ENCODE measurements around the gene LITAF.
"Not testable (repeated sequence)": the region's sequence is repeated elsewhere in the genome, so short reads cannot be mapped to it uniquely, and the experiment has no call there.

LITAF gene

GRCh38 chr16:11597235-11598095 lies 10.7 kb upstream of the LITAF start:
- DNase-seq, result peak; percentile 28

DNA sequence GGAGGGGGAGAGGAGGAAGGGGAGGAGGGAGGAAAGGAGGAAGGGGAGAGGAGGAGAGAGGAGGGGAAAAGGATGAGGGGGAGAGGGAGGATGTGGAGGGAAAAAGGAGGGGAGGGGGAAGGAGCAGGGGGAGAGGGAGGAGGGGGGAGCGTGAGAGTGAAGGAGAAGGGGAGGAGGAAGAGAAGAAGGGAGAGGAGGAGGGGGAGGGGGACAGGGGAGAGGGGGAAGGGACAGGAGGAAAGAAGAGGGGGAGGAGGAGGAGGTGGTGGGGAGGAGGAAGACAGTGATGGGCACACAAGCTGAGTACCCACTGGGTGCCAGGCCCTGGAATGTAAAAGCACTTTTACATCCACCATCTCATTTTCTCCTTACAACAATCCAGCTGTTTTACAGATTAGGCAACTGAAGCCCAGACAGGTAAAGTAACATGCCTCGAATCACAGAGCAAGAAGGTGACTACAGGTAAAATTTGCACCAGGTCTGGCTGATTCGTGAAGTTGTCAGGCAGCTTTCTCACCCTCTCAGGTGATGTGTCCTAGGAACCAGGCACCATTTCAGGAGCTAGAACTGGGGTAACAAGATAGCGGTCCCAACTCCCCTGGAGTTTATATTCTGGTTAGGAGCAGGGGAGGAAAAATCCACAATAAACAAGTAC lies 10.0 kb upstream of the LITAF start:
- DNase-seq, result no peak

DNA sequence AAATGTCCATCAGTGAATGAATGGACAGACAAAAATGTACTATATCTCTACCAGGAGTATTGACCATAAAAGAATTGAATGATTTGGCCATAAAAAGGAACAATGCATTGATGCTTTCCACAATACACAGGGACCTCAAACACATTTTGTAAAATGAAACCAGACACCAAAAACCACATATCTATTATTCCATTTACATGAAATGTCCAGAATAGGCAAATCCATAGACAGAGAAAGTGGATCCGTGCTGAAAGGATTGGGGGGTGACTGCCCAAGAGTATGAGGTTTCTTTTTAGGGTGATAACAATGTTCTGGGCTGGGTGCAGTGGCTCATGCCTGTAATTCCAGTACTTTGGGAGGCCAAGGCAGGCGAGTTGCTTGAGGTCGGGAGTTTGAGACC lies 6.9 kb upstream of the LITAF start:
- no peak for DNase-seq

DNA sequence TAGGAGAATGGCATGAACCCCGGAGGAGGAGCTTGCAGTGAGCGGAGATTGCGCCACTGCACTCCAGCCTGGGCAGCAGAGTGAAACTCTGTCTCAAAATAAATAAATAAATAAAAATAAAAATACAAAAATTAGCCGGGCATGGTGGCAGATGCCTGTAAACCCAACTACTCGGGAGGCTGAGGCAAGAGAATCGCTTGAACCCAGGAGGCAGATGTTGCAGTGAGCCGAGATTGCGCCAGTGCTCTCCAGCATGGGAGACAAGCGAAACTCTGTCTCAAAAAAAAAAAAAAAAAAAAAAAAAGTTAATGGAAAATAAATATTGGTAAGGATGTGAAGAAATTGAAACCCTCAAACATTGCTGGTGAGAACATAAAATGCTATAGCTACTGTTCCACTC lies 6.4 kb upstream of the LITAF start:
- DNase-seq, result not testable (repeated sequence)

- not testable (repeated sequence) for DNase-seq
Observed at GRCh38 chr16:11591630-11592029, 4.9 kb upstream of the LITAF start.

GRCh38 chr16:11589198-11589550 lies 2.5 kb upstream of the LITAF start:
- no peak for DNase-seq

- no peak for DNase-seq
Observed at GRCh38 chr16:11588321-11589197, 1.8 kb upstream of the LITAF start.

DNA sequence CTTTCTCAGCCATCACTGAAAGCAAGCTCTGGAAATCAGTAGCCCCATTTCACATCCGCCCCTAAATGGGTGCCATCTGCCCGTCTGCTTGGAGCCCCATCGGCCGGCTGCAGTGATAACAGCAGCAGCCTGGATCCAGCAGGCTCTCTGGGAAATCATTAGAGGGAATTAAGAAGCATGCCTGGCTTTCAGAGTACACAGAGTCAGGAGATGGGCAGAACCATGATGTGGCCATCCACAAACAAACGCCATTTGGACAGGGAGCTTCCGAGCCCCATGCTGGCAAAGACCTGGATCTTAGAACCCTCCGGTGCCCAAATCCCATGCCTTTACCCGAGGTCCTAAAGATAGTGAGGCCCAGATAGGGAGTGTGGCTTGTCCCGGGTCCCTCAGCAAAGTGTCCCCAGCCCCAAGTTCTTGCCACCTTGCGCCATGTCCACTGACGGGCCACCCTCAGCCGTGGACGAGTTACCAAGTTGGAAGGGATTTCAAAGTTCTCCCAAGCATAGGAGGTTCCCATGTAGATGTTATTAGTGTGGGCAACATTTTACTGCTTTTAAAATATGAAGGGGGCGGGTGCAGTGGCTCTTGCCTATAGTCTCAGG lies 1.0 kb upstream of the LITAF start:
- DNase-seq, result no peak

DNA sequence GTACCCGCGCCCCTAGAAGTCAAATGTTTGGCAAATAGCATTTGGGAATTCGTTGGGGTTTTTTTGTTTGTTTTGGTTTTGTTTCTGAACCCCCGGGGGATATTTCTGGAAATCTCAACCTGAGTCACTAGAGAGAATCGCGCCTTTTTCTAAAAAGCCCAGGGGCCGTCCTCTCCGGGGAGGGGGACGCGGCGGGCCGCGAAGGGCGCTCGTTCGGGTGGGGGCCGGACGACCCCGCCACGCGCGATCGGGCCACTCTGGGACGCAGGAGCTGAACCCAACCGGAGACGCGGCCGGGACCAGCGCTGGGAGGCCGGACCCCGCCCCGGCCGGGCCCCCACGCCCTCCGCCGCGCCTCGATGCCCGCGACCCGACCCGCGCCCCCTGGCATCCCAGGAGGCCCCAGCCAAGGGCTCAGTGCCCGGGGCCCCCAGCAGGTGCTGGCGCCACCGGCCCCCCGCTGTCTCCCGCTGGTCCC lies 302 bp downstream of the LITAF start:
- peak; percentile 44 for DNase-seq

GRCh38 chr16:11585460-11586377 lies 1.0 kb downstream of the LITAF start:
- DNase-seq, result peak; percentile 32

DNA sequence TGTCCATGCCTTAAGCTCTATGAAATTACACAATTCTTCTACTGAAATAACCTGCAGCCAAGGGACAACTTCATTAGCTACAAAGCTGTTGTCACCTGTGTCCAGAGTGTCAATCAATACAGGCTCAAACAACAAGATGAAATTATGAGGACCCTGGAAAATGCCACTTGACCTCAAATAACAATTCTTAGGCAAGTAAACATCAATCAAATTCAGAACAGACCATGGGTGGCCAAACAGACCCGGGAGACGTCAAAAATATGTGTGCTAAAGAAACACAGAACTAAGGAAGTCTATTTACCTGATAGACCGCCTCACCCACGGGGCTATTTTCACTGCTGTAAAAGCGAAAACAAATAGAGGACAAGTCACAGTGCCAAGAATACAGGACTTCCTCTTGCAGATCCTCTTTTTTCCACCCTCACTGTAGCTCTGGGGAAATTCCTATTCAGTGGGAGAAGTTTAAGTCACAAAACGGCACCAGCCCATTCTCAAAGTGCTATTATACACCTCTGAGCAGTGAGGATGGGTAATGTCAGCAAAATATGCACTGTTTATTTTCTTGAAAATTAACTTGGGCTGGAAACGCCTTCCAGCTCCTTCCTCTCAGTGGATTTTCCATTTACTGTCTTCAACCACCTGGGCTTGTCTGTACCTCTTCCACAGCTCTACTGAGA lies 2.7 kb downstream of the LITAF start:
- no peak for DNase-seq

DNA sequence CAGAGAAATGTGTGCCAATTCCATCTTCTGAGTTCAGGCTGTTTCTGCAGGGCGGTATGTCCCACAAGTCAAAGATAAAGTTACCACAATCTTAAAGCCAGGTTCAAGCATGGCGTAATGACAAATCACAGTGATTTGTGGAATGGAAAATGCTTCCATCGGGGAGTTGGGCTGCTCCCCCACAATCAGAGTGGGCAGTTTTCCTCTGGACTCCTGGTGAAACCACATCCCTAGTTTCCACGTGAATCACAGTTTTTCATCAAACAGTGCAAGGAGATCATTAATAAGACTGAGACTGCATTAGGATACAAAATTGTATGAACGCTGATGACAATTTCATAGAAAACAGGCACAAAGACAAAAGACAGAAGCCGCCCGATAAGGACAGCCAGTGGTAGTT lies 3.6 kb downstream of the LITAF start:
- no peak for DNase-seq

DNA sequence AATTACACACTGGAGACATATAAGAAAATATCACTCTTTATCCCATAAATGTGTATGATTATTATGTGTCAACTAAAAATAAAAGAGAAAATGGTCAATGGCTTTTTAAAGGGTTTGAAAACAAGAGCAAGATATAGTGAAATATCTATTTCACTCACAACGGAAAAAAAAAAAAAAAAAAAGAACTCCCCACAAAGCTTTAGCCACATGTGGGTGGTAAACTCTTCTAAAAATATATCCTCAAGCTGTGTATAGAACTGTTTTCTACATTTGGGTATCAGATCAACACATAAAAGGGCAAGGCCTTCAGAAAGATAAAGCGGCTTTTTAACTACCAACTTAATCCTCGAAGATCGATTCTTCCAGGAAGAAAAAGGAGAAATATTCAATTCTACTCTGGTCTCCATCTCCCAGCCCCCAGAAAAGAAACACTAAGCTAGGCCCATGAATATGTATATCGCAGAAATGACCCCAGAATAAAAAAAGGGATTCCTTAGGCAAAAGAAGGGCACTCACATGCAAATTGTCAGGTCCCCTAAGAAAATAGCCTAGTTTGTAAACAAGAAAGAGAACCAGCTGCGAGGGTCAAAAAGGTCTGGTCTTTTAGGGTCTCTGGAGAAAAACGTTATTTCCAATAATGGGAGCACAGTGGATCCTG lies 4.4 kb downstream of the LITAF start:
- DNase-seq, result no peak

DNA sequence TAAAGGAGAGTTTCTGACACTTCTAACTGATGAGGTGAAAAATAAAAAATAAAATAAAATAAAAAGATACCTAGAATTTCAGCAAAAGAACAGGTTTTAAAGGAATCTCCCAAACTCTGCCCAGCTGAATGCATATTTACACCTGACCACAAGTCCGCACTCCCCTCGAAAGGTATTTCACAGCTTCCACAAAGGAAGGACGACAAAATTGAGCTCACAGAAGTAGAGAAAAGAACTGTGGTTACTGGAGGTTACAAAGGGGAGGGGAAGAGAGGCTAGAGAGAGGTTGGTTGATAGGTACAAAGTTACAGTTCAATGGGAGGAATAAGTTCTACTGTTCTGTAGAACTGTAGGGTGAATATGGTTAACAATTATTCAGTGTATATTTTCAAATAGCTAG lies 5.0 kb downstream of the LITAF start:
- DNase-seq, result no peak

GRCh38 chr16:11580451-11581086 lies 6.2 kb downstream of the LITAF start:
- no peak for DNase-seq

DNA sequence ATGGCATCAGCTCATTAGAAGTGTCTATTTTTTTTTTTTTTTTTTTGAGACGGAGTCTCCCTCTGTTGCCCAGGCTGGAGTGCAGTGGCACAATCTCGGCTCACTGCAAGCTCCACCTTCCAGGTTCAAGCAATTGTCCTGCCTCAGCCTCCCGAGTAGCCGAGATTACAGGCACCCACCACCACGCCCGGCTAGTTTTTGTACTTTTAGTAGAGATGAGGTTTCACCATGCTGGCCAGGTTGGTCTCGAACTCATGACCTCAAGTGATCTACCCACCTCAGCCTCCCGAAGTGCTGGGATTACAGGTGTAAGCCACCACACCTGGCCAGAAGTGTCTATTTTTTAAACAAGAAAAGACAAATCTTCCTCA lies 9.4 kb downstream of the LITAF start:
- not testable (repeated sequence) for DNase-seq

GRCh38 chr16:11576427-11577289 lies 10.1 kb downstream of the LITAF start:
- no peak for DNase-seq

DNA sequence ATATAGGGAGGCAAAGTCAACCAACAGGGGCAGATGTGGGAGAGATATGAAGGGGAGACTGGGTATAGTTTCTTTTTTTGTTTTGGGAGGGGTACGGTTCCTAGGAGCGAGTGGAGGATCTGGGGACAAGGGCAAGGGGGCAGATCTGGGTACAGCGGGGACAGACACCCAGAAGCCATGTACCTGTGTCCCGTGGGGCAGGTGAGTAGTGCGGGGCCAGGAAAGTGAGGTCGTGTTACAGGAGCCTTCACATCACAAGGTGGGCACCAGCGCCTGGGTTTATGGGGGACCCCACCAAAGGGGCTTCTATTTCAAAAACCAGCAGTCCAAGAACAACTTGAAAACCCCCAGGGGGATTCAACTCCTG lies 11.5 kb downstream of the LITAF start:
- DNase-seq, result no peak

DNA sequence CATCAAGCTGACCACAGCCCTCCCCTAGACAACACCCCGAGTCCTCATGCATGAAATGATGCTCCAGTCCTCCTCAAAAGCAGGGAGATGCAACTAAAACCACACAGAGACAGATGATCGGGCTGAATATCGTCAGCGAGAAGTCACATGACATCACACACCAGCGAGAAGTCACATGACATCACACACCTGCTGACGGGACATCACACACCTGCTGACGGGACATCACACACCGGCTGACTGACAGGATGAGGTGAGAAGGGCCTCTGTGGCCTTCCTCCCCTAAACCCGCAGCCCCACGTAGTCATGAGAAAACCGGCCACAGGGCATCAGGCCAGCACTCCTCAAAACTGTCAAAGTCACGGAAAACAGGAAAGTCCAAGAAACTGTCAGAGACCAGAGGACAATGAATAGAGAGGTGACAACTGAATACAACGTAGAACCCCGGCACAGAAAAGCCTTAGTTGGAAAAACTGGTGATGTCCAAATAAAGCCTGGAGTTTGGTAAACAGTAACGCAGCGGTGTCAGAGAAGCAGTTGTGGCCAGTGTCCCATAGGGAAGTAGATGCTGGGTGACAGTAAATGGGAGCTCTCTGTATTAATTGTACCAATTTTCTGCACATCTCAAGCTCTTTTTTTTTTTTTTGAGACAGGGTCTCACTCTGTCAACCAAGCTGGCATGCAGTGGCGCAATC lies 14.3 kb downstream of the LITAF start:
- DNase-seq, result peak; percentile 20

All from activated naive CD4-positive, alpha-beta T cell treated with anti-CD3 and anti-CD28 coated beads, Interleukin-2, amount 50 U/mL, for 16 hours (primary cell).